Fibroblast of upper back skin (primary cell): ENCODE measurements around the gene PHF20.
"Not testable (repeated sequence)": the region's sequence is repeated elsewhere in the genome, so short reads cannot be mapped to it uniquely, and the experiment has no call there.

ENCODE experiments used
- DNase-seq: peaks from one replicate; pipeline ENCODE4 v3.0.0-alpha.2; 2013

Gene PHF20

DNA sequence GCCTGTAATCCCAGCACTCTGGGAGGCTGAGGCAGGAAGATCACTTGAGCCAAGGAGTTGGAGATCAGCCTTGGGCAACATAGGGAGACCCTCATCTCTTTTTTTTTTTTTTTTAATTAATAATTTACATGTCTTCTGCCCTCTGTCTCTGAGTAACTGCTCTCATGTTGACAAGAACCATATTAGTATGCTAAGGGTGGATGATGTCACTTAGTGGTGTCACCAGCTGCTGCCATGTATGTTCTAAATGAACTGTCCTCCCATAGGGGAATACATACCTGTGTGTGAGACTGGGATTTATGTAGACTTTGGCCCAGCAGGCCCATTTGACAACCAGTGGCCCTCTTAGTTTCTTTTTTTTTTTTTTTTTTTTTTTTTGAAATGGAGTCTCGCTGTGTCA, 116.8 kb downstream of the PHF20 start:
- no peak for DNase-seq

GRCh38 chr20:35891375-35891774, 119.6 kb downstream of the PHF20 start:
- DNase-seq, result peak; percentile 34

DNA sequence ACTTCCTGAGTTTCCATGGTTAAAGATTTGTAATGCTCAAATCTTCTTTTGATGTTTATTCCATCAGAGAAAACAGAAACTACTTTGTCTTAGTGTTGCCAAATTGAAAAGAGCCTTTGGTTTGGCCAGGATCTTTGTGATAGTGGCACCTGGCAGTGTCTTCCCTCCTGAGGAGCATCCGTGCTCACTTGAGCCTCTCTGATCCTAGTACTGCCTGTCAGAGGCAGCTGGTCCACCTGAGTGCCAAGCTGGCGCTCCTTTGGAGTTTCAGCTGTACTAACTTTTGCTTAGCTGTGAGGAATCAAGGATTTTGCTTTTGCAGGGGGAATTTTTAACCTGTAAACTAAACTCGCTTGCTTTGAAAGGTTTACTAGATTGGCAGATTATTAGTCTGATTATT, 121.1 kb downstream of the PHF20 start:
- DNase-seq, result no peak

DNA sequence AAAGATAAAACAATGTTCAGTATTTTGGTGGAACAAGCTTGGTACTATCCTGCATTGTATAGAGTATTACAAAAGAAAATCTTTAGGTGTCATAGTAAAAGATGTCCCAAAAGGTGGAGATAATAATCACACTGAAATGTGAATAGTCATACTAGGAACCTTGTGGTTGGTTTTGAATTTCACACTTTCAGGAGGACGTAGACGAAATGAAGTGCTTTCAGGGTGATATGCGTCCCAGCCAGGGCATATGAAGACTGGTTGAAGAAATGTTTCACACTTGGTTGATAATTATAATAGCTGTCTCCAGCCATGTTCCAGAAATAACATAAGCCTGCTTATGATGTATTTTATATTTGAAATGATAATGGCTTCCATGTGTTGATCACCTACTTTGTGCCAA, 122.1 kb downstream of the PHF20 start:
- DNase-seq, result no peak

DNA sequence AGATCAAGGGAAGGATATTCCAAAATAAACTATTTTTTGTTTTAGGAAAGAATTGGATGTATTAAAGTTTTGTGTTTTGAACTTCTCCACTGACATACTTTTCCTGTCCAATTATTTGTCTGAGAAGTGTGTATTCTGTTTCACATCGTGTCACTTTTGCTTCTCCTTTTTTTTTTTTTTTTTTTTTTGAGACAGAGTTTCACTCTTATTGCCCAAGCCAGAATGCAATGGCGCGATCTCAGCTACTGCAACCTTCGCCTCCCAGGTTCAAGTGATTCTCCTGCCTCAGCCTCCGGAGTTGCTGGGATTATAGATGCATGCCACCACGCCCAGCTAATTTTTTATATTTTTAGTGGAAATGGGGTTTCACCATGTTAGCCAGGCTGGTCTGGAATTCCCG, 123.7 kb downstream of the PHF20 start:
- not testable (repeated sequence) for DNase-seq

GRCh38 chr20:35899064-35899463, 127.2 kb downstream of the PHF20 start:
- DNase-seq, result no peak

DNA sequence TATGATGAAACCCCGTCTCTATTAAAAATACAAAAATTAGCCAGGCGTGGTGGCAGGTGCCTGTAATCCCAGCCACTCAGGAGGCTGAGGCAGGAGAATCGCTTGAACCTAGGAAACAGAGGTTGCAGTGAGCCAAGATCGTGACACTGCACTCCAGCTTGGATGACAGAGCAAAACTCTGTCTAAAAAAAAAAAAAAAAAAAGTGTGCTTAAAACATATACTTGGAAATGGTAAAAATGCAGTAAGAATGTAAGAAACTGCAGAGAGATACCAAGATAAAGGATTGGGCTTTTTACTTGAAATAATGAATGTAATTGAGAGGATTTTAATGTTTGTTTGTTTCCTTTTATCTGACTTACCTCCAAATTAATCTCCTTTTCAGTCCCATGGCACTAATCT, 129.4 kb downstream of the PHF20 start:
- DNase-seq, result not testable (repeated sequence)

GRCh38 chr20:35901678-35902544, 130.1 kb downstream of the PHF20 start:
- DNase-seq, result peak; percentile 87

GRCh38 chr20:35902545-35902941, 130.7 kb downstream of the PHF20 start:
- DNase-seq, result no peak

DNA sequence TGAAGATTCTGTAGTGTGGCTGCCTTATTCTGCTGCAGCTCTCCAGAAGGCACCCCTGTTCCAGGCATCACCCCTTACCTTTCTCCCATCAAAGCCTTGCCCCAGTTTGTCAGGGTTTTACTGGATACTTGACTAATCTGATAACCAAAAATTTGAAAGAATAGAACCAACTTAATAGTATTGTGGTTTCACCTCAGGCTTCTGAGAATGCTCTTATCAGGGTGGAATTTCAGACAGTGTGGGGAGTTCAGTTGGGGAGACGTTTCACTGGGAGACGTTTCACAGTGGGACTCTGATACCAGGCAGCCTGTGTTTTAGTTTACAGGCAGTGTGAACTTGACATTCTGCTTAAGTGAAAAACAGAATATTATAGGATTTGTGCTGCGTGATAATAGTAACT, 132.0 kb downstream of the PHF20 start:
- no peak for DNase-seq

DNA sequence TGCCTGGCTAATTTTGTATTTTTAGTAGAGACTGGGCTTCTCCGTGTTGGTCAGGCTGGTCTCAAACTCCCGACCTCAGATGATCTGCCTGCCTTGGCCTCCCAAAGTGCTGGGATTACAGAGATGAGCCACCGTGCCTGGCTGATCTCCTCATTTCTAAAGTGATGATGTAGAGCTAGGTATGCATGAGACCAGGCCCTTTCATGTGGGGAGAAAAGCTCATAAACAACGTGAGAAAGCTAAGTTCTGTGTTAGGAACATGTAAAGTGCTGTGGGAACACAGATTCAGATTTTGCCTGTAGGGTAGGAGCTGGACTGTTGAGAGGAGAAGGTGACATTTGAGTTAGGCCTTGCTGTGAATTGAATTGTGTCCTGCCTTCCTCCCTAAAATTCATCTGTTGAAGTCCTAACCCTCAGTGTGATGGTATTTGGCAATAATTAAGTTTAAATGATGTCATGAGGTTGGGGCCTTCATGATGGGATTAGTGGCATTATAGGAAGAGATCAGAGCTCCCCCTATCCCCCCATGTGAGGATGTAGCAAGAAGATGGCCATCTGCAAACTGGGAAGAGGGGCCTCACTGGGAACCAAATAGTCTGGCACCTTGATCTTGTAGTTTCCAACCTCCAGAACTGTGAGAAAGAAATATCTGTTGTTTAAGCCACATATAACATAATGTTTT, 133.3 kb downstream of the PHF20 start:
- DNase-seq, result no peak

DNA sequence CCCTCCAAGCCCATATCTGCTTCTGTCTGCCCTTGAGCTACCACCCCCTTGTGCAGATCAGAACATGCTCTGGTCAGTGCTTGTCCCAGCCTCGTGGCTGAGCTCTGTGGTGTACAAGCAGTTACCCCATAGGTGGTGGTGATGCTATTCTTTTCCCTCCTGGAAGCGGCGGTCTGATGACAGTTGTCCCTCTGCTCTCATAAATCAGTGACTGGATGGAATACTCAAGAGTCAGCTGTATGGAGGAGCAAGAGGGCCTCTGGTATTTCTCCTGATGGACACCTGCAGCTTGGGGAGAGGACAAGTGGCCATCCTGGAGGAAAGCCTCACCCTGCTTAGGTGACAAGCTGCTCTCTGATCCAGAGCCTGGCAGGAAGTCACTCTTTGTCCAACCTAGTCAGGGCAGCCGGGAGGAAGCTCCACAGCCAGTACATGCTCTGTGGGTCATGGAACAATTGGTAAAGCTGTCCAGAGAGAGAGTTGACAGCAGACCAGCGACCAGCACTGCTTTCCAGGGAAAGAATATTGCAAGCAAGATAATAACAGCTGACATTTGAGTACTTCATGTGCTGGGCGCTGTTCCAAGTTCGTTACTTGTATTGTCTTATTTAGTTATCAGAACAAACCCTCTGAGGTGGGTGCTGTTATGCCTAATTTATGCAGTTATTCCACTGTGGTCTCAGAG, 135.3 kb downstream of the PHF20 start:
- DNase-seq, result no peak

DNA sequence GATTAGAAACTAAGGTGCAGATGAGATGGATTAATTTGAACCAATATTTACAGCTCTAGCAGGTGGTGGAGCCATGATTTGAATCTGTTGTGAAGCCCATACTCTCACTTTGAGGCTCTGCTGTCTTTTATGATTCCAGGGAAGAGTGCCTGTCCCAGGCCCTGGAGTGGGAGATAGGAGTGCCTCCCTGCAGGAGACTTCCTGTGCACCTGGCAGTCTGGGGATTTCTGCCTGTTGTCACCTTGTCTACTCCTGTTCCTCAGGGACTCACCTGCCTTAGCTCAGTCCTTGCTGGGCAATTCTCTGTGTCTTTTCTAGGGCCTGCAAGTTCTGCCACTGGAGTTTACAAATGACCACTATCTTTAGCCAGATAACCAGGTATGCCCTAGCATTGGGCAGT, 136.2 kb downstream of the PHF20 start:
- no peak for DNase-seq

DNA sequence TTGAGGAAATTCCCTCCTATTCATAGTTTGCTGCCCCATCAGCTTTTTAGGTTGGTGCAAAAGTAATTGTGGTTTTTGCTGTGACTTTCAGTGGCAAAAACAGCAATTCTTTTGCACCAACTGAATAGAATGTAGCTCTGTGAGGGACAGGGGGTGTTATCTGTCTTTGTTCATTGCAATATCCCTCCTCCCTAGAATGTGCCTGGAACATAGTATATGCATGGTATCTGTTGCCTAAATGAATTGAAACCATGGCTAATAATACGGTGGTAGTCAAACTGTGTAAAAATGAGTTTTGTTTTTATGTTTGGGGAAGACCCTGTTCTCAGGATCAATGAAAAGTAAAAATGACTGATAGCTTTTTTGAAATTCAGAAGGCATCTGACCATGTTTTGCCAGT, 137.4 kb downstream of the PHF20 start:
- DNase-seq, result no peak

GRCh38 chr20:35909796-35910195, 138.0 kb downstream of the PHF20 start:
- DNase-seq, result no peak

- no peak for DNase-seq
Observed at GRCh38 chr20:35910254-35910653, 138.4 kb downstream of the PHF20 start.

- no peak for DNase-seq
Observed at GRCh38 chr20:35912881-35913280, 141.1 kb downstream of the PHF20 start.

- DNase-seq, result no peak
Observed at GRCh38 chr20:35917077-35917476, 145.3 kb downstream of the PHF20 start.

DNA sequence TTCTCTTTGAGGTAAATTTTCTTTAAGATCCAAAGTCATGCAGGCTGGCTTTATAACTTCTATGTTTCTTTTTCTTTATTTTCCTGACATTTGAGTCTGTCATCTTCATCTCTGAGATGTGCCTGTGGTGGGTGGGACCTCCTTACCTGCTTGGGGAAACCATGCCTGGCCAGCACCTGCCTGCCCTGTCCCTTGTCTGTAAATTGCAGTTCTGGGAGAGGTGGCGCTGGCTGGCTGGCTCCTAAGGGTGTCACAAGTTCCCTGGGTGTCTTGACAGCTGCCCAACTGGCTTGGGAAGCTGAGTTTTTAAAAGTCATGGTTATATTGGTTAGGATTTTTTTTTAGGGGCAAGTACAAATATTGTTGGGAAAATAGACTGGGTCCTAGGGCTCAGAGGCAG, 146.2 kb downstream of the PHF20 start:
- DNase-seq, result no peak

DNA sequence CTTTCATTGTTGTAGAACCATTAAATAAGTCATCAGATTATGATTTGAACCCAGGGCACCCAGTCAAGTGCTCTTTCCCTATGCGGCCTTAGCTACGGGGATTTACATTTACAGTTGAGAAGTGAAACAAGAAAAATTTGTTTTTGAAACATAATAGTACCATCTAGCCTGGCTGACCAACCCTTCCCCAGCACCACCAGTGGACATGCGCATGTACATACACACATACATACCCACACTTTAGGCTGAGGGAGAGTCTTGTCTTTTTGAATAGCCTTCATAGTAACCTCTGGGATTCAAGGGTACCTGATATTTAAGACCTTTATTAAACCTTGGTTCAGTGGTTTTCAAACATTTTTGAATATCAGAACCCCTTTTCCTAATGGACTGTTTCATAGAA, 148.7 kb downstream of the PHF20 start:
- no peak for DNase-seq

DNA sequence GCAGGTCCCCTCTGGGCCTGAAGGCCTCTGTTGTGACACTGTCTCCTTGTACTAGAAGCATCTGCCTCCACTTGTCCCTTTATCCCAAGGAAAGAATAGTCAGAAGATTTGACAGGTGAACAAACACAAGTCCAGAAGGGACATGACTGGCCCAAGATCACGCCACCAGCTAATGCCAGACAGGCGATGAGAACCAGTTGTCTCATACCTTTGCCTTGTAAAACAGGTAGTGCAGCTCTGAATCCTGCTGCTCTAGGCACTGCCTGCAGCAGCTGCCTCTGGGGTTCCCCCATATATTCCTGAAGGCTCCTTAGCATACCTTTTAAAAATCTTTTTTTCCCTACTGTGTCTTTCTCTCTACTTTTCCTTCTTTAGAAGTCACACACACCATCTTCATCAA, 157.5 kb downstream of the PHF20 start:
- no peak for DNase-seq

GRCh38 chr20:35934050-35934449, 162.2 kb downstream of the PHF20 start:
- no peak for DNase-seq

- no peak for DNase-seq
Observed at GRCh38 chr20:35939264-35939663, 167.4 kb downstream of the PHF20 start.

GRCh38 chr20:35941620-35942019, 169.8 kb downstream of the PHF20 start:
- DNase-seq, result no peak
